TTC549 (cell line): Measurements from ENCODE around the gene MS4A7.
"Not testable (repeated sequence)": the region's sequence is repeated elsewhere in the genome, so short reads cannot be mapped to it uniquely, and the experiment has no call there.

Experiments used
- FAIRE-seq: peaks from 2 replicates; lab custom pipeline; 2012; peaks lifted over from hg19 to GRCh38; lab: Jason Lieb, UNC

Gene MS4A7, protein sequence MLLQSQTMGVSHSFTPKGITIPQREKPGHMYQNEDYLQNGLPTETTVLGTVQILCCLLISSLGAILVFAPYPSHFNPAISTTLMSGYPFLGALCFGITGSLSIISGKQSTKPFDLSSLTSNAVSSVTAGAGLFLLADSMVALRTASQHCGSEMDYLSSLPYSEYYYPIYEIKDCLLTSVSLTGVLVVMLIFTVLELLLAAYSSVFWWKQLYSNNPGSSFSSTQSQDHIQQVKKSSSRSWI

DNA sequence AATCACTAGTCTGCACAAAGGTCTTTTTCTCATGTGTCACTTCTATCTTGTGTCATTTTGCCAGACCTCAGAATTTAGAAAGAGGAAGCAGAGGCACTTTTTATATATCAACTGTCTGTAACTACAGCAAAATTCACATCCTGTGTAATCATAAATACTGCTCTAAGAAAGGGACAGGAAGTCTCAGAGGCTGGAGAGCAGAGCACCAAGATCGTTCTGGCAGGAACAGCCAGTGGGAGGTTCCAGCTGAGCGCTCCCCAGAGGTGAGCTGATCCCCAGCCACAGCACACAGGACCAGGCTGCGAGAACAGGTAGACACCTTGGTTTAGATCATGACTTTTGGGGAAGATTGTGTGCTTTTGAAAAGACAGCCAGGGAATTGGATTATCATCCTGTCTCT is at the start of gene MS4A7:
Gene MS4A7, plus strand, starts transcription at position 179 of the 400 bp plus-strand sequence. CDS start 4,610 bp downstream, outside the sequence.
- FAIRE-seq, result no peak

DNA sequence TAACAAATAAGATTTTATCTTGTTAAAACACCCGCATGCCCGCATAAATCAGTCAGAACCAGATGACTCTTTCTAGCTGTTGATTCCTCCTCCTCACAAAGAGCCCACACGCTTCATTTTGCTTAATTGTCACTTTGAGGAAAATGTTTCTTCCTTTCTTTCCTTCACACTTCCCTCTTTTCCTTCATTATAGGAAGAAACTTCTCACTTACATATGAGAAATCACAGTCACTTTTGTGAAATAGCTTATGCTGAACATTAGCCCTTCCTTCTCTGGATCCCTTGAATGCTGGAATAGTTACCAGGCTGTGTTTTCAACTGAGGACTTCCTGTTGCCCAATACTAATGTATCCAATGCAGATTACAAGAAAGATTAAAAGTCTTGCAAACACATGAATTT is 45.5 kb upstream of the MS4A7 start:
- no peak for FAIRE-seq

DNA sequence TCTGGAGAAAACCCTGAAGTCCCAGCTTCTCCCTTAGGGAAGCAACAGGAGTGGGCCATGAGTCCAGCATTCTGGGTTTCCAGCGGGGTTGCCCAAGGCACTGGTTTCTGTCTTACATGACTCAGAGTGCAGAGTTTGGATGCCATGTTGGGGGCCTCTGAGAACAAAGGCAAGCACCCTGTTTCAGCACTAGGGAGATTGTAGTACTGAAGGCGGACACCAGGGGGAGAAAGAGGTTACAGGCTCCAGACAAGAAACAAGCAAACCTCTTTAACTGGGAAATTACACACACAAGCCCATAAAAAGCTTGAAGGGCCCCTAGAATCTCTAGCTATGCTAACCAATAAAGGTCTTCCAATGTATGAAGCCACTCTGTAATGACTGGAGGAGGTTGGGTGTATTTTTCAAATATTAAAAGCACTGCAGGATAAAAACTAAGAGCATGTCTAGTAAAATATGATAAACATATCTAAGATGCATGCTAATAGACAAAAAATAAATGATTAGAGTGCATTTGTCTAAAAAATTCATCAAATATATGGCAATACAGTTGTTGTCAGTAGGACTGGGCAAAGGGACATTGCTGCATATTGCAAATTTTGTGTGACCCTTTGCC is 44.2 kb upstream of the MS4A7 start:
- no peak for FAIRE-seq

DNA sequence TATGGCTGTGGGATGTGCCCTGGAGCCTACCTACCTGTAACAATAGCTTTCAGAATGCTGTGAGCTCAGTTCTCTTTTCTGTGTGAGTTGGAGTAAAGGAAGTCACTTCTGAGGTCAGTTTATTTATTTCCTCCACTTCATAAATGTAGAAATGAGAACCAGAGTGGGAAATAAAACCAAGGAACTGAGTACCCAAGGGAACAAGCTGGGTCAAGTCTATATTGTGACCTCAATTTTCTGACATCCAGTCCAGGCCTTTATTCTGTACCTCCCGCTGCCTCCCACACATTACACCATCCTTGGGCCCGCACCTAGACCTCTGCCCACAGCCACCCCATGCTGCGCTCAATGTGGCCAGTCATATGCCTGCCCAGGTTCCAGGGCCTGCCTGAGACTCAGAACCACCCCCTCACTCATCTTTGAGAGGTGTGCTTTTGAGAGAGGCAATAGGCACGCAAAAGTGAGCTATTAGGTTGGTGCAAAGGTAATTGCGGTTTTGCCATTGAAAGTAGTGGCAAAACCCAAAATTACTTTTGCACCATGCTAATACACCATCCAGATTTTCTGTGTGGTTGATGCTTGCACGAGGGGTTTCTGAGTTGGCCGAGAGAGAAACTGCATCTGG is 41.5 kb upstream of the MS4A7 start:
- FAIRE-seq, result no peak

DNA sequence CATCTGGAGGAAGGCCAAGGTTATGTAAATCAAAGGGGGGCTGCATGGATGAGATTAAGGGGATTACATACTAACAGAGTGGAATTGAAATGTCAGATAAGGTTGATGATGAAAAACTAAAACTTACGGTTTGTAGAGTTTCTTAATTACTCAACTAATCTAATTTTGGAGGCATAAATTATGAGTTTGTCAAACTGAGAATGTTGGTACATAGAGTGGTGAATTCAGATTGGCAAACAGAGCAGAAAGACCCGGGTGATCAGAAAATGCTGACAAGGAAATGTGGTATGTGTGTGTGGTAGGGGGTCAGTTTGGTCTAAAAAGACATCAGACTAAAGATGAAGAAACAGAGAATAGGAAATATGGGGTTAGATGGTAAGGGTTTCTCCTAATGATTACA is 40.3 kb upstream of the MS4A7 start:
- no peak for FAIRE-seq

DNA sequence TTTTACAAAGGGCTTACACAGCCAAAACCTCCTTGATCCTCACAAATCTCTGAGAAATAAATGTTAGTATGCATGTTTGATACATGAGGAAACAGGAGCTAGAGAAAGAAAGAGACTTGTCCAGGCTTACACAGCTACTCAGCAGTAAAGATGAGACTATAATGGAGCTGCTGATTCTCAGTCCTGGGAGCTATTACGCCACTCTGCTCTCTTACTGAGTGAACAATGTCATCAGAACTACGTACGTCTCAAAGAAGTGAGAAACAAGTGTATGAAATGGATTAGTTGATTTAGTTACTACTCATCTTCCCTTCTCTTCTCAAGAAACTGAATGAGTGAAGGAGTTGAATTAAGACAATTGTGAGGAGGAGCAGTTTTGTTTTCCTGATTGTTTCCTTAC is 39.0 kb upstream of the MS4A7 start:
- no peak for FAIRE-seq

DNA sequence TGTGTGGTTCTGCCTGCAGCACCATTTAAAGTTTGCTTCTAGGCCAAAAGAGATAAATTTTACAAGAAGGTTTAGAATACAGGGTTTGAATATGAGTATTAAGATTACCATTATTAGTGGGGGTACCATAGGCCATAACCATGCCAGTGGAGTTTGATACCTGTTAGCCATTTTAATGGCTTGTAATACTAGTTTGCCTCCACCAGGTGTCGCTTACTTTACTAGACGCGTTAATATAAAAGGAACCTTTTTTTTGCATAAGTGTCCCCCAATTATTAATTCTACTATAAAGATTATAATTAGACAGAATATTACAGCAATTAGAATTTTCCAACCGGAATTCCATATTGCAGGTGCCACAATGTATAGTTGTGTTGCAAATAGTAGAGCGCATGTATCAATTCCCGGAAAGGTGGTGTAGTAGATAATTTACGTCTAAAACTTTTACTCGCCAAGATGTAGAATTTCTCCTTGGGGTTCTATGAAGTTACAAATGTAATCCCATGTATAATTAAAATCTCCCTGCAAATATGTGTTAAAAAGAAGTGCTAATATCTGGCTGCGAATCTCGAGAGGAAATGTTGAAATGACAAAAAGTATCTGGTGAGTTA is 35.1 kb upstream of the MS4A7 start:
- FAIRE-seq, result peak; percentile 25

DNA sequence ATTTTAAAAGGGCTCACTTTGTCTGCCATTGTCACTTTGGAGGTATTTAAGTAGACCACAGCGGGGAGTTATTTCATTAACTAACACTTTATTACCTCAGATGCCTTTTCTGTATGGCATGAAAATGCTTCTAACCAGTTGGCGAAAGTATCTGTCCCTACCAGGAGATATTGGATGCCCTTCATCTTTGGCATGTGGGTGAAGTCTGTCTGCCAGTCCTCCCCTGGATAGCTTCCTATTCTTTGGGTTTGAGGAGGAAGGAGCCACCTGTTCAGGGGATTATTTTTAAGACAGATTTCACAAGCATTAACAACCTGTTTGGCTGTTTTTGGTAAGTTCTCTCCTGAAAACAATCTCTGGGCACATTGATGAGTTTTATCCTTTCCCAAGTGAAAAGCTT is 34.2 kb upstream of the MS4A7 start:
- no peak for FAIRE-seq

DNA sequence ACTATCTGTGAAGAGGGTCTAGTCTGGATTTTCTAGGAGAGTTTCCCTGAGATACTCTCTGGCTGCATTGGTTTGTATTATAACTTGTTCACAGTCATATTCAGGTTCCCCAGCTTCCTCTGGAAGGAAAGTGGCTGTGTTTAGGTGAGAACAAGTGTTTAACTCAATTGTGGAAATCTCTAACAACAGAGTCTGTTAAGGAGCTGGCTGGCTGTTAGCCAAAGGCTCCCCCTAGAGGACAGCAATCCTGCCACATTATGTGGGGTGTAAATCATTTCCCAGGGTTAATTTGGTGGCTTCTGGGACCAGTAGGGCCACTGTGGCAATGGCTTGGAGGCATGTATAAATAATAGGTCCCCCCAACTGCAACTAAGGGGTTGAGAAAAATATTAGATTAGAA is 32.8 kb upstream of the MS4A7 start:
- no peak for FAIRE-seq

DNA sequence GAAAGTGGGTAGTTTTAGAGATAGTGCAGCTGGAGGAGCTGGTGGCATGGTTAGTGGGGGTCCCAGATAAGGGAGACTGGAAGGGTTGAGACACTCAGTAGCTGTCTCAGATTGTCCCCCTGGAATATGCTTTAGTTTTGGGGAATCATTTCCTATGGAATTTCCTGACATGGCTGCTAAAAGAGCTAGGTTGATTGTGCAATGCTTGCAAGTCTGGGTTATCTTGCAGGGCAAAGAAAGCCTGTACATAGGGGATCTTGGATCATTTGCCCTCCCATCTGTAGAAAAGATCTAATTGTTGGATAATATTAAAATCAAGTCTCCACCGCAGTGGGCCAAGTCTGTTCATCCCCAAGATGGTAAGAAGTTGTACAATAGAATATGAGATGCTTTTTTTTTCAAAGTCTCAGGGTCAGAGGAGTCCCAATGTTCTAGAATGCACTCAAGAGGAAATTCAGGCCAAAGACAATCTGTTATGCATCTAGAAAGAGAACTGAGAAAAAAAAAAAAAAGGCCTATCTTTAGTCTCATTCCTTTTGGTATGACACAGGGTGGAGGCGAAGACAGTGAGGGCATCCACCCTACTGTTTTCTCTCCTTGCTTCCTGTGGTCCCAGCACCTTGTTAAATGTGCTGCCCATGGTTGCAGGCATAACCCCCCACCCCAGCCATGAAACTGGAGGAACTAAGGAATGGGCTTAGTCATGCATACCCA is 31.1 kb upstream of the MS4A7 start:
- FAIRE-seq, result no peak

DNA sequence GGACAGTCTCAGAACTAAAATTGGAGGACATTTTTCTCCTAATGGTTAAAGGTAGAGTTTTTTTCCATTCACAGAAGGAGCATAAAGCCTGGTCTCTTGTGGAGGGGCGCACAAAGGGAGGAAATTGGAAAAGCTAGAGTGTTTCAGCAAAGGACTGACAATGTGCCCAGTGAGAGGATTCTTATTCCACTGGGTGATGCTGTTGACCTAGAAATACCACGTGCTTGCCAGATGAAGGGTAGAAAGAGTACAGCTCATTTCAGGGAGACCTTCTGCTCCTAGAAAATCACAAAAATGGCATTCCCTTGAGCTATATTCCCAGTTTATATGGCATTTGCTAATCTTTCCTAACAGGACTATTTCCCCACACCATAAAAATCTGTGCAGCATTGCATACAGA is 30.2 kb upstream of the MS4A7 start:
- FAIRE-seq, result no peak

DNA sequence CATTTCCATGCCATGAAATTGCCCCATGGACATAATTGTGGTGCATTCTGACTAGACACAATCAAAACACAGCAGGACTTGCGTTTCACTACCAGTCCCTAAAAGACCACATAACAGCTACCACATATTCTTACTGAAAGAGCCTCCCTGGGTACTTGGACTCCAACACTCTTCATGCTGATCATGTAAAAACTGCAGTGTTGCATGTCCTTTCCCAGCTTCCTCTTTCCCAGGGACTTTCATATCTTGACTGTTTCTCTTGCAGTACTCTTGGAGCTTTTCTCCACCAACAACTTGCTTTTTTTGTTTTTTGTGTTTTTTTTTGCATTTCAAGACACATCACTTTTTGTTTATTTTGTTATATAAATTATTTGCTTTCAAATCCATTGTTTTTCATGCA is 28.3 kb upstream of the MS4A7 start:
- no peak for FAIRE-seq

DNA sequence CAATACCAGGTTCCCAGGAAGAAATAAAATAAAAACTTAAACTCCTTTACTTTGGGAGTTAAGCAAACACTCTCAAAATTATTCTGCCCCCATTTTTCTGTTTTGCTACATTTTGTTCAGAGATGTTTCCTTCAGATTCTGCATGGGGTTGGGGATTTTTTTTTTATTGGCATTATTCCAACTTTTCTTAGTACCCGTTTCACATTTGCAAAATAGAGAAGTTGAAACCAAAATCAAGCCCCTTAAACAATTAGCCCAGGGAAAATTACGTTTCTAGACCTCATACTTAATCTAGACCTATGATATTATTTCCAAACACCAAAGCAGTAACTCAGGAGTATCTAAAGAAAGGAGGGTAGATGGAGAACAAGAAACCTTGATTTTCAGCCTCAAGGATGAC is 20.6 kb upstream of the MS4A7 start:
- no peak for FAIRE-seq

DNA sequence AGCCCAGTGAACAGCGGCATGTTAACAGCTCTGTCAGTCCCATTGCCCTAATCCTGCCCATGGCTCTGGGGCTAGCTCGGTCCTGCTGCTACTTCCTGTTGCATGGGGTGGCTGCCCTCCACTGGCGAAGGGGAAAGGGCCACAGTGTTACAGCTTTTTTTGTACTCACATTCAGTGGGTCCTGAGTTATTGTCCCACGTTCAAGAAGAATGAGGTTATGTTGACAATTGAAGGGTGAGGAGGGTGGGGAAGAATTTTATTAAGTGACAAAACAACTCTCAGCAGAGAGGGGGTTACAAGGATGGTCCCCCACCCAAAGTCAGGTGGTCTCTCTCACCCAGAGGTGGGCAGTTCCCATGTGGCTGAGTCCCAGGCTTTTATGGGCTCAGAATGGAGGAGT is 17.7 kb upstream of the MS4A7 start:
- FAIRE-seq, result no peak

DNA sequence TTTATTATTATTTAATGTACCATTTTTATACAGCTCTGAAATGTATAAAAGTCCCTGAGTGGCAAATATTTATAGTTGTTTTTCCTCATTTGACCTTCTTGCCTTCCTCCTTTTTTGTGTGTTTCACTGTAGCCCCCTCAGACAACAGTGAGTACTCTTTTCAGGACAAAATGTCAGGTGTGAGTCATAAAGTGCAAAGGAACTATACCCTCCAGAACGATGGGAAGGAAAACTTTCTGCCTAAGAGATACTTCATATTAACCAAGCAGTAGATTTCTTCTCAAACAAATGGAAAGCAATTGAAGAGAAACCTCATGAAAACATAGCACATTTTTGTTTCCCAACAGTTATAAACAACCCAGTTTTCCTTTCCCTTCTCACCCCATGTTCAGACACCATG is 16.1 kb upstream of the MS4A7 start:
- no peak for FAIRE-seq

DNA sequence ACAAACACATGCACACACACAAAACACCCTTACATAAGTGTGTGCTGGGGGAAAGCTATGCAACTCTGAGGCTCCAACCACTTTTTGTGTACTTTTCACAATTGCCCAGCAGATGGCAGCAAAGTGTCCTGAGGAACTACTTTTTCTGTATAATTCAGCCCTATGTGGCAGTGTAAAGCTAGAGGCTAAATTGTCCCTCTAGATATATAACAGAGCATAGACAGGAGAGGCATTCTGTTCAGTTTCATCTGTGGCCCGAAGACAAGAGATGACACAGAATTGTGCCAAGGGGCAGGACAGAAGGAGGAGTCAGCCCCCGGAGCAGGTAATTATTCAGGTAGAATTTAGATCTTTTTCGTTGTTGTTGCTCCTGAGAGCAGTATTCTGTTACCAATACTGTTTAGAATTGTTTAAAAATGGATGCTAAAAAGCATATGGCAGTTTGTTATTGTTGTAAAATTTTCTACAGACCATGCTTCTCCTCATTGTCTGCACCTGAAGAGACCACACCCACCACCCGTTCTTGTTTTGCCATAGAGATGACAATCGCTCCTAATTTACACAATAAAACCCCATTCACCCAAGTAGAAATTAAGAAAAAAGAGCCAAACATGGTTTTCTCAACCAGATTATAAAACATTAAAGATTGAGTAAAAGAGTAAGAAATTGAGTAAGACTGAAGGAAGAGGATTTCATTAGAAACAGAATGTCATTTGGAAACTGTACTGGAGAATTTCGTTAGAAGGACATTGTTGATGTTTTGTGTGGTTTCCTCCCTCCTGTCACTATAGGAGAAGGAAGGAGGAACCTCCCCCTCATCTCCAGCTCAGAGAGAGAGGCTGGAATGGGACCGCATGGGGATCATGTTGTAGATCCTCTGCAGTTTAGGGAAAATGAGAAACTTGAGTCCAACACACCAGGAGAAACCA is 14.5 kb upstream of the MS4A7 start:
- FAIRE-seq, result peak; percentile 26

DNA sequence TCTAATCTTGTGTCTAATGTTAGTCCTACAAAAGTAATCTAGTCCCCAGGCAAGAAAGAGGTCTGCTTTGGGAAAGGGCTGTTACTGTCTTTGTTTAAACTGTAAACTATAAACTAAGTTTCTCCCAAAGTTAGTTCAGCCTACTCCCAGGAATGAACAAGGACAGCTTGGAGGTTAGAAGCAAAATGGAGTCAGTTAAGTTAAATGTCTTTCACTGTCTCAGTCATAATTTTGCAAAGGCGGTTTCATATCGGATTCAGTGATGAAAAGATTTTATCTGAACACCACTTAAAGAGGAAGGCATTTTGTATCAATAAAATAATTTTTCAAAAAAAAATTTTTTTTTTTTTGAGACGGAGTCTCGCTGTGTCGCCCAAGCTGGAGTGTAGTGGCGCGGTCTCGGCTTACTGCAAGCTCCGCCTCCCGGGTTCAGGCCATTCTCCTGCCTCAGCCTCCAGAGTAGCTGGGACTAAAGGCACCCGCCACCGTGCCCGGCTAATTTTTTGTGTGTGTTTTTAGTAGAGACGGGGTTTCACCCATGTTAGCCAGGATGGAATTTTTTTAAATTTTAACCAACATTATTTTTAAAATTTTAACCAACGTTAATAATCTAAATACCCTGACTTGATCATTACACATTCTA is 11.9 kb upstream of the MS4A7 start:
- FAIRE-seq, result not testable (repeated sequence)

DNA sequence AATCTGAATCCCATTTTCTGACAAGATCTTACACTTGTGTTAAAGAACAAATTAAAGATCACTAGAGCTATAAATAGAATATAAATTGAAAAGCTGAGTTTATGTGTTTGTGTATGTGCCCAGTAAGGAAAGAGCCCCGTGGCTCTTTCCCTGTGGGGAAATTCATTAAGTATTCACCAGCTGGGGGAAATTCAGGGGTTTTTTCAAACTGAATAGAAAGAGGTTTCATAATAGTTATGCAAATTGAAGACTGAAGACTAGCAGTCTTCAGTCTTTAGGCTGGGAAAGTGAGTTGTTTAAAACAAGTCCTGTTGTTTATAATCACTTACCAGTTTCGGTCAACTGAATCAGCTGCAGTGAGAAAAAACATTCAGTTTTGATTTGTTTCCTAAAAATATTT is 11.3 kb upstream of the MS4A7 start:
- no peak for FAIRE-seq

DNA sequence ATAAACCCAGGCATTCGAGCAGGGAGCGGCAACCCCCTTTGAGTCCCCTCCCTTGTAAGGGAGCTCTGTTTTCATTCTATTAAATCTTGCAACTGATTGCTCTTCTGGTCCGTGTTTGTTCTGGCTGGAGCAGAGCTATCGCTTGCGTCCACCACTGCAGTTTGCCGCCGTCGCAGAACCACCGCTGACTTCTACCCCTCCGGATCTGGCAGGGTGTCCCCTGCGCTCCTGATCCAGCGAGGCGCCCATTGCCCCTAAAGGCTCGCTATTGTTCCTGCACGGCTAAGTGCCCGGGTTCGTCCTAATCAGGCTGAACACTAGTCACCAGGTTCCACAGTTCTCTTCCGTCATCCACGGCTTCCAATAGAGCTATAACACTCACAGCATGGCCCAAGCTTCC is 10.4 kb upstream of the MS4A7 start:
- FAIRE-seq, result no peak

DNA sequence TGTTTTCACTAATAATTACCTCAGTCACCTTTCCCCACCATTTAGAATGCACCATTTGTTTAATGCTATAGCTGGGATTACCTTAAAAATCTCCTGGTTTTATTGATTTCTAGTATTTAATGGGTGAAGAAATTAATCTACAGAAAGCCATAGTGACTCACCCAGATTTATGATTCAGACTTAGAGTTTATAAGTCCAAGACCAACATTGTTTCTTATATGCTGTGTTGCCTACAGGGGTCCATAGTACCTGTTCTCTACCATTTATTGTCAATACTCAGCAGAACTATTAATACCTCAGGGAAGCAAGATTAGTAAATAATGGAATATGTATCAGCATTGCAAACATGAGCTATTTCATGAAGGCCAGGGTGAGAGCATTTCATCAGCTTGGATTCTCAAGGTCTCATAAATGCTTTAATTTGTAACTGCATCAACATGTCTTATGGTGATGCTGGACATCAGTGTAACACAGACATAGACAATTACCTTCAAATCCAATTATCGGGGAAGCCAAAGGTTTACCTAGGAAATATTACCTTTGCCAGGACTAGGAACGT is 8.0 kb upstream of the MS4A7 start:
- no peak for FAIRE-seq

DNA sequence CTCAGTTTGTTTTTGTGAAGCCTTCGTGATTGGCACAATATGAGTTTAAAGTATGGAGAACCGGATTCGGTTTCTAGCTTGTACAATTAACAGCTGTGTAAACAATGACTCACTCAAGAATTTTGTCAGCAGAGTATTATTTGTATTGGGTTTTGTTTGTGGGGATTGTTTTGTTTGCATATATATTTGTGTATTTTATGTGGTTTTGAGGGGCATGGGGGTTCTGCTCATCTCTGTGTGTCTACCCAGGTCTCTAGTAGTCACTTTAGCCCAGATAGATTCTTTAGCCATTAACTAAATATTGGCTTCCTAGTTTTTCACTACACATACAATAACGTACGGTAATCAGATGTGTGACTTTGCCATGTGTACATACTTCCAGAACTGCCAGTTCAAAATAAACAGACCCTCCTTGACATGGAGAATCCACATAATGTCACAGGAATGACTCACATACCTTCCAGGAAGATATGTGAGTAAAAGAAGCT is 7.5 kb upstream of the MS4A7 start:
- FAIRE-seq, result no peak
